Astrocyte (in vitro differentiated cells and primary cell): ENCODE data around the gene ZEB2. TPM values are rescaled to one million over a fixed set of nuclear protein-coding genes. Genes with fewer than 3 reads are reported as not detected.
A peak's percentile ranks its signal among the peaks of the same experiment; 100 is the strongest.

ENCODE experiments used
- DNase-seq: peaks from one replicate; pipeline ENCODE4 v3.0.0-alpha.2; 2010; ENCODE audit warnings: low read depth
- FAIRE-seq: peaks from 2 replicates; lab custom pipeline; 2011; peaks lifted over from hg19 to GRCh38; lab: Jason Lieb, UNC
- H2AFZ ChIP-seq: 2 replicates; pipeline ENCODE4 v1.6.0; 2012; ENCODE audit warnings: low read depth, low read length, inconsistent platforms
- H3K27ac ChIP-seq: 2 replicates; pipeline ENCODE4 v1.5.1; 2011; ENCODE audit warnings: low read depth, low read length, inconsistent platforms
- H3K27me3 ChIP-seq: 2 replicates; pipeline ENCODE4 v1.6.0; 2011; ENCODE audit warnings: low read length, inconsistent platforms; ENCODE audit not compliant: insufficient read depth
- H3K36me3 ChIP-seq: 2 replicates; pipeline ENCODE4 v1.5.1; 2011; ENCODE audit warnings: low read length, inconsistent platforms; ENCODE audit not compliant: insufficient read depth
- H3K4me1 ChIP-seq: 2 replicates; pipeline ENCODE4 v1.5.1; 2011; ENCODE audit warnings: low read length, inconsistent platforms; ENCODE audit not compliant: insufficient read depth
- H3K4me2 ChIP-seq: 2 replicates; pipeline ENCODE4 v1.6.0; 2012; ENCODE audit warnings: low read length, inconsistent platforms
- H3K4me3 ChIP-seq: 2 replicates; pipeline ENCODE4 v1.5.1; 2011; ENCODE audit warnings: low read depth, mild to moderate bottlenecking, low read length, inconsistent platforms; ENCODE audit not compliant: insufficient read depth
- H3K79me2 ChIP-seq: 2 replicates; pipeline ENCODE4 v1.6.0; 2012; ENCODE audit warnings: mild to moderate bottlenecking, low read length, inconsistent platforms; ENCODE audit not compliant: insufficient read depth
- H3K9ac ChIP-seq: 2 replicates; pipeline ENCODE4 v1.6.0; 2012; ENCODE audit warnings: mild to moderate bottlenecking, low read length, inconsistent platforms
- H3K9me3 ChIP-seq: 2 replicates; pipeline ENCODE4 v1.5.1; 2012; ENCODE audit warnings: low read depth, mild to moderate bottlenecking, low read length, inconsistent platforms; ENCODE audit not compliant: insufficient read depth
- H4K20me1 ChIP-seq: 2 replicates; pipeline ENCODE4 v1.6.0; 2012; ENCODE audit warnings: low read length, inconsistent platforms; ENCODE audit not compliant: insufficient read depth
- H3K27ac Mint-ChIP-seq: one replicate; pipeline ENCODE4 v1.8.0; 2021; ENCODE audit warnings: mild to moderate bottlenecking, mixed read lengths; ENCODE audit not compliant: unreplicated experiment
- H3K27me3 Mint-ChIP-seq: one replicate; pipeline ENCODE4 v1.8.0; 2021; ENCODE audit warnings: low read depth, mixed read lengths; ENCODE audit not compliant: unreplicated experiment
- H3K36me3 Mint-ChIP-seq: one replicate; pipeline ENCODE4 v1.8.0; 2021; ENCODE audit warnings: low read depth, mixed read lengths; ENCODE audit not compliant: unreplicated experiment
- H3K4me1 Mint-ChIP-seq: one replicate; pipeline ENCODE4 v1.8.0; 2021; ENCODE audit warnings: low read depth, mixed read lengths; ENCODE audit not compliant: unreplicated experiment
- H3K4me3 Mint-ChIP-seq: one replicate; pipeline ENCODE4 v1.8.0; 2021; ENCODE audit warnings: mild to moderate bottlenecking, moderate library complexity, mixed read lengths; ENCODE audit not compliant: unreplicated experiment
- H3K9me3 Mint-ChIP-seq: one replicate; pipeline ENCODE4 v1.8.0; 2021; ENCODE audit warnings: mild to moderate bottlenecking, mixed read lengths; ENCODE audit not compliant: unreplicated experiment
- CTCF ChIP-seq: IDR thresholded peaks from 2 replicates; pipeline ENCODE4 v1.5.1; 2011; ENCODE audit warnings: low read depth, mild to moderate bottlenecking, inconsistent platforms, low read length, moderate library complexity; ENCODE audit not compliant: insufficient read depth
- EZH2 ChIP-seq: IDR thresholded peaks from 2 replicates; pipeline ENCODE4 v1.6.1; 2012; ENCODE audit warnings: mild to moderate bottlenecking, low read length, inconsistent platforms; ENCODE audit not compliant: insufficient read depth
- total RNA-seq: library from RNA; stranded (reverse); gene quantifications from 2 replicates; pipeline ENCODE4 v1.2.1, GENCODE V29; 2021

Gene ZEB2
- total RNA-seq, 1 donor from 2014 or later: 84.9 TPM

DNA sequence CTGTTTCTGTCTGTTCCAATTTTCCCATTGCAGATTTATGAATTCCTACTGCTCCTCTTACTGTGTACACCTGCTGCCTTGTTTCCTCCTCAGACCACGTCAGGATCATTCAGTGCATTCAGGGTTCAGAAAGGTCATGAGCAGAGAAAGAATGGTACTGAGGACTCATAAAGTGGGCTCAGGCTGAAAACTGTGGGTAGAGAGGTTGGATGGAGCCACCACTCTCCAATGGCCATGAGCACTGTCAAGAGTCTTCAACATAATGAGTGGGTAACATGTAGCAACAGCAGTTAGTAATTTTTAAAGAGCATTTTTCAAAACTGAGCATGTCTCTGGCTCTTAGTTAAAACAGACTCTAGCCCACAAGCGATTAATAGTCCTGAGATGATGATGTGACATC, 138.2 kb downstream of the ZEB2 start:
- no peak for FAIRE-seq
- no peak overlapping the region for H3K9ac ChIP-seq
- no peak overlapping the region for H3K4me3 ChIP-seq
- DNase-seq: no peak
- no peak overlapping the region for H3K27ac ChIP-seq
- H3K27ac Mint-ChIP-seq: peak overlapping the region; percentile 35
- no peaks in the 10 kb centered on the region for H3K79me2 ChIP-seq
- no peaks in the 10 kb centered on the region for H3K27me3 ChIP-seq
- no peak overlapping the region for H3K4me3 Mint-ChIP-seq
- H3K4me1 Mint-ChIP-seq: peaks cover 32% of the 10 kb centered on the region
- H3K9me3 ChIP-seq: no peaks in the 10 kb centered on the region
- no peak for TF ChIP-seq CTCF
- no peak for TF ChIP-seq EZH2
- H4K20me1 ChIP-seq: no peaks in the 10 kb centered on the region
- no peak overlapping the region for H2AFZ ChIP-seq
- H3K27me3 Mint-ChIP-seq: no peaks in the 10 kb centered on the region
- H3K4me1 ChIP-seq: no peaks in the 10 kb centered on the region
- peaks cover 5% of the 10 kb centered on the region for H3K9me3 Mint-ChIP-seq
- peaks cover 13% of the 10 kb centered on the region for H3K36me3 Mint-ChIP-seq
- H3K36me3 ChIP-seq: no peaks in the 10 kb centered on the region
- no peak overlapping the region for H3K4me2 ChIP-seq

GRCh38 chr2:144379851-144380311, 140.0 kb downstream of the ZEB2 start:
- H3K4me1 Mint-ChIP-seq: peaks cover 39% of the 10 kb centered on the region
- no peaks in the 10 kb centered on the region for H3K36me3 ChIP-seq
- no peaks in the 10 kb centered on the region for H4K20me1 ChIP-seq
- no peak overlapping the region for H3K4me3 Mint-ChIP-seq
- FAIRE-seq (no peak), DNase-seq (no peak)
- H3K4me3 ChIP-seq: no peak overlapping the region
- no peaks in the 10 kb centered on the region for H3K4me1 ChIP-seq
- H3K9me3 ChIP-seq: no peaks in the 10 kb centered on the region
- H3K9me3 Mint-ChIP-seq: peaks cover 5% of the 10 kb centered on the region
- no peaks in the 10 kb centered on the region for H3K79me2 ChIP-seq
- H3K27ac Mint-ChIP-seq: no peak overlapping the region
- no peak overlapping the region for H2AFZ ChIP-seq
- H3K27me3 Mint-ChIP-seq: no peaks in the 10 kb centered on the region
- H3K9ac ChIP-seq: no peak overlapping the region
- no peak overlapping the region for H3K27ac ChIP-seq
- H3K36me3 Mint-ChIP-seq: peaks cover 12% of the 10 kb centered on the region
- no peaks in the 10 kb centered on the region for H3K27me3 ChIP-seq
- H3K4me2 ChIP-seq: peak overlapping the region; percentile 23
- no peak for TF ChIP-seq CTCF
- TF ChIP-seq EZH2: no peak

- Histone ChIP-seq H3K9ac (no peak overlapping the region), H3K4me1 (peaks cover 7% of the 10 kb centered on the region), H3K4me2 (no peak overlapping the region), H3K27me3 (no peaks in the 10 kb centered on the region), H3K79me2 (no peaks in the 10 kb centered on the region), H4K20me1 (no peaks in the 10 kb centered on the region), H3K27ac (no peak overlapping the region), H2AFZ (no peak overlapping the region), H3K36me3 (no peaks in the 10 kb centered on the region), H3K9me3 (no peaks in the 10 kb centered on the region), H3K4me3 (no peak overlapping the region)
- no peaks in the 10 kb centered on the region for H3K27me3 Mint-ChIP-seq
- no peak overlapping the region for H3K4me3 Mint-ChIP-seq
- peaks cover 3% of the 10 kb centered on the region for H3K9me3 Mint-ChIP-seq
- H3K4me1 Mint-ChIP-seq: peaks cover 53% of the 10 kb centered on the region
- peaks cover 8% of the 10 kb centered on the region for H3K36me3 Mint-ChIP-seq
- DNase-seq (no peak), FAIRE-seq (no peak)
- TF ChIP-seq EZH2 (no peak), CTCF (no peak)
- peak overlapping the region; percentile 22 for H3K27ac Mint-ChIP-seq
These were observed 141.4 kb downstream of the ZEB2 start for GRCh38 chr2:144378551-144378950.
